Natural killer cell (primary cell): Measurements from ENCODE around the gene GATA6. TPM values are rescaled to one million over a fixed set of nuclear protein-coding genes. Genes with fewer than 3 reads are reported as not detected.

Experiments
- ATAC-seq, 3 donors: fragments of 150-1000 bp in 2 of 3; fragments of 200-7000 bp in 1 of 3; cut with Tn5 transposase; 1 replicate in 1 of 3; 2 replicates in 2 of 3; pipeline ENCODE4 v1.10.0; 2021; ENCODE audit warnings: mild to moderate bottlenecking in 2 of 3, moderate library complexity in 2 of 3
- DNase-seq, 2 donors: peaks; one replicate each; pipeline versions ENCODE4 v3.0.0 to v3.0.0-alpha.2; 2013 to 2021; ENCODE audit warnings: mixed read lengths in 1 of 2
- H3K27ac ChIP-seq: one replicate; pipeline ENCODE4 v1.5.1; 2013; ENCODE audit warnings: mild to moderate bottlenecking, low read length
- H3K27me3 ChIP-seq: one replicate; pipeline ENCODE4 v1.6.1; 2013; ENCODE audit warnings: low read length; ENCODE audit not compliant: control insufficient read depth, insufficient read depth
- H3K36me3 ChIP-seq: one replicate; pipeline ENCODE4 v1.6.1; 2013; ENCODE audit warnings: low read length; ENCODE audit not compliant: control insufficient read depth, insufficient read depth
- H3K4me1 ChIP-seq: one replicate; pipeline ENCODE4 v1.6.1; 2013; ENCODE audit warnings: low read length; ENCODE audit not compliant: control insufficient read depth, insufficient read depth
- H3K4me3 ChIP-seq: one replicate; pipeline ENCODE4 v1.5.1; 2013; ENCODE audit warnings: low read length
- H3K9me3 ChIP-seq: one replicate; pipeline ENCODE4 v1.6.1; 2013; ENCODE audit warnings: low read length; ENCODE audit not compliant: control insufficient read depth, insufficient read depth
- H3K27ac Mint-ChIP-seq, 2 donors: one replicate each; pipeline ENCODE4 v1.8.0; 2022; ENCODE audit warnings: mild to moderate bottlenecking in 2 of 2, mixed read lengths in 2 of 2, moderate library complexity in 1 of 2
- H3K27me3 Mint-ChIP-seq, 2 donors: one replicate each; pipeline ENCODE4 v1.8.0; 2022; ENCODE audit warnings: low read depth in 2 of 2, mixed read lengths in 2 of 2
- H3K36me3 Mint-ChIP-seq: one replicate; pipeline ENCODE4 v1.8.0; 2022; ENCODE audit warnings: mixed read lengths
- H3K4me1 Mint-ChIP-seq, 2 donors: one replicate each; pipeline ENCODE4 v1.8.0; 2022; ENCODE audit warnings: mixed read lengths in 2 of 2
- H3K4me3 Mint-ChIP-seq: one replicate; pipeline ENCODE4 v1.8.0; 2022; ENCODE audit warnings: mild to moderate bottlenecking, moderate library complexity, mixed read lengths
- H3K9me3 Mint-ChIP-seq, 2 donors: one replicate each; pipeline ENCODE4 v1.8.0; 2022; ENCODE audit warnings: mixed read lengths in 2 of 2
- WGBS: methylation state at CpG from one replicate; pipeline ENCODE4 v1.1.7; 2013; ENCODE audit warnings: missing lambda C conversion rate; ENCODE audit not compliant: insufficient coverage; 5-methylcytosine and 5-hydroxymethylcytosine counted together
- intact Hi-C: fragments of 100-400 bp; cut with micrococcal nuclease; formaldehyde crosslinking; loops from one replicate; pipeline ENCODE4 v1.14.2; 2022
- total RNA-seq, 4 donors: library from RNA; stranded (reverse); fragments of 120-200 nt in 1 of 4; gene quantifications; one replicate each; pipeline versions ENCODE4 v1.2.3 to v1.2.4, GENCODE V29; 2013 to 2022
- TF ChIP-seq, protein P1 (sequence below): fragments of 200-600 bp; IDR thresholded peaks from one replicate; pipeline ENCODE4 v1.8.0; 2022; ENCODE audit warnings: antibody characterized with exemption

Gene GATA6
- total RNA-seq, 3 donors from 2014 or later (not counting 1 experiment from before 2014, with no cell fraction given): 0.54 to 1.1 (median 1.0) TPM

DNA sequence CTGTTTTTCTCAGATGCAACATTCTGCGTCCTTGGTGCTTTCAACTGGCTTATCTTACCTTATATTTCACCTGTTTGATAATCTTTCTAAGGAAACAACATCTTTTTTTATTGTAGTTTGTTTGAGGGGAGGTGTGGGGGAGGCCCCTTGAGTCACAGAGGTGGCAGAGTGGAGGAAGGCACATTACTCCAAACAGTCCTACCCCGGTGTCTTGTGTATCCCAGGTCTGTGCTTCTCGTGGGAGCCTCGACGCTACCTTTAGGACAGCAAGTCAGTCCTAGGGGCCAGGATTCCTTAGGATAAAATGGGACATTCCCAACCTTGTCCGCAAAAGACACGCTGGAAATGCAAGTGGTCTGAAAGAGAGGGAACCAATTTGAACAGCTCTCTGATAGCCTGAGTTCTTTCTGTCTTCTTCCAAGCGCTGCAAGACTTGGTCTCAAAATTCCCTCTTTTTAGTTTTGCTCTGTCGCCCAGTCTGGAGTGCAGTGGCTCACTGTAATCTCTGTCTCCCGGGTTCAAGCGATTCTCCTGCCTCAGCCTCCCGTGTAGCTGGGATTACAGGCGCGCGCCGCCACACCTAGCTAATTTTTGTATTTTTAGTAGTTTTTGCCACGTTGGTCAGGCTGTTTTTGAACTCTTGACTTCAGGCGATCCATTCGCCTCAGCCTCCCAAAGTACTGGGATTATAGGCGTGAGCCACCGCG is 4.0 kb downstream of the GATA6 start:
- H3K27me3 Mint-ChIP-seq: peaks cover 61 to 66% of the 10 kb centered on the region in 2 donors
- no peaks in the 10 kb centered on the region for H3K36me3 Mint-ChIP-seq
- no peaks in the 10 kb centered on the region for H3K9me3 Mint-ChIP-seq
- no peak overlapping the region for H3K27ac Mint-ChIP-seq
- peaks cover 18 to 25% of the 10 kb centered on the region in 2 donors for H3K4me1 Mint-ChIP-seq
- Histone ChIP-seq H3K4me3 (no peak overlapping the region), H3K9me3 (no peaks in the 10 kb centered on the region), H3K4me1 (peaks cover 35% of the 10 kb centered on the region), H3K27me3 (peaks cover 47% of the 10 kb centered on the region), H3K36me3 (no peaks in the 10 kb centered on the region), H3K27ac (no peak overlapping the region)
- WGBS: 77% methylated on average over 22 of the region's 22 CpGs
- DNase-seq (no peak), ATAC-seq (no peak)
- intact Hi-C loops: loop anchor here (10.0 kb wide), 1 partner anchor 211 kb away; no protein-coding TSS in a partner anchor
- TF ChIP-seq, protein P1, sequence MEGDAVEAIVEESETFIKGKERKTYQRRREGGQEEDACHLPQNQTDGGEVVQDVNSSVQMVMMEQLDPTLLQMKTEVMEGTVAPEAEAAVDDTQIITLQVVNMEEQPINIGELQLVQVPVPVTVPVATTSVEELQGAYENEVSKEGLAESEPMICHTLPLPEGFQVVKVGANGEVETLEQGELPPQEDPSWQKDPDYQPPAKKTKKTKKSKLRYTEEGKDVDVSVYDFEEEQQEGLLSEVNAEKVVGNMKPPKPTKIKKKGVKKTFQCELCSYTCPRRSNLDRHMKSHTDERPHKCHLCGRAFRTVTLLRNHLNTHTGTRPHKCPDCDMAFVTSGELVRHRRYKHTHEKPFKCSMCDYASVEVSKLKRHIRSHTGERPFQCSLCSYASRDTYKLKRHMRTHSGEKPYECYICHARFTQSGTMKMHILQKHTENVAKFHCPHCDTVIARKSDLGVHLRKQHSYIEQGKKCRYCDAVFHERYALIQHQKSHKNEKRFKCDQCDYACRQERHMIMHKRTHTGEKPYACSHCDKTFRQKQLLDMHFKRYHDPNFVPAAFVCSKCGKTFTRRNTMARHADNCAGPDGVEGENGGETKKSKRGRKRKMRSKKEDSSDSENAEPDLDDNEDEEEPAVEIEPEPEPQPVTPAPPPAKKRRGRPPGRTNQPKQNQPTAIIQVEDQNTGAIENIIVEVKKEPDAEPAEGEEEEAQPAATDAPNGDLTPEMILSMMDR: no peak
- H3K4me3 Mint-ChIP-seq: no peak overlapping the region

DNA sequence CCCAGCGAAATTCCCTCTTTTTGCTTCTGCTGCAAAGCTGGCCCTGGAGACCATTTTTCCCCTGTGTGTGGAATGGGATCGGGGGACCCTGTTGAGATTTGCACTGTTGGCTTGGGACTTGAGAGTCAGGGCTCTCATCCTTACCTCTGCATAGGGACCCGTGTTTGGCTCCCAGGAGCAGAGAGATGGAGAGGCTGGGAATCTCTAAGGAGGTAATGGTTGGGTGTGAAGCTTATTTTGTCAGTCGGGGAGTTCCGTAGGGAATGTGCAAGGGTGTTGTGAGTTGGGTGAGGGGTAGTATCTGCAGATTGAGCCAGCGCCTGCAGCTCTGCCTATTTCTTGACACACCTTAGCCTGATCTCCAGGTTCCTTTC is 4.5 kb downstream of the GATA6 start:
- no peaks in the 10 kb centered on the region for H3K9me3 ChIP-seq
- Mint-ChIP-seq H3K27me3 (peaks cover 63 to 65% of the 10 kb centered on the region in 2 donors), H3K4me3 (no peak overlapping the region), H3K27ac (no peak overlapping the region), H3K9me3 (no peaks in the 10 kb centered on the region), H3K36me3 (no peaks in the 10 kb centered on the region), H3K4me1 (peaks cover 18 to 22% of the 10 kb centered on the region in 2 donors)
- H3K4me1 ChIP-seq: peaks cover 30% of the 10 kb centered on the region
- TF ChIP-seq, protein P1: no peak
- no peak overlapping the region for H3K27ac ChIP-seq
- intact Hi-C loops: loop anchor here (10.0 kb wide), 1 partner anchor 211 kb away; no protein-coding TSS in a partner anchor
- H3K4me3 ChIP-seq: no peak overlapping the region
- peaks cover 46% of the 10 kb centered on the region for H3K27me3 ChIP-seq
- DNase-seq: no peak
- no peak for ATAC-seq
- WGBS: 64% methylated on average over 6 of the region's 6 CpGs
- no peaks in the 10 kb centered on the region for H3K36me3 ChIP-seq

DNA sequence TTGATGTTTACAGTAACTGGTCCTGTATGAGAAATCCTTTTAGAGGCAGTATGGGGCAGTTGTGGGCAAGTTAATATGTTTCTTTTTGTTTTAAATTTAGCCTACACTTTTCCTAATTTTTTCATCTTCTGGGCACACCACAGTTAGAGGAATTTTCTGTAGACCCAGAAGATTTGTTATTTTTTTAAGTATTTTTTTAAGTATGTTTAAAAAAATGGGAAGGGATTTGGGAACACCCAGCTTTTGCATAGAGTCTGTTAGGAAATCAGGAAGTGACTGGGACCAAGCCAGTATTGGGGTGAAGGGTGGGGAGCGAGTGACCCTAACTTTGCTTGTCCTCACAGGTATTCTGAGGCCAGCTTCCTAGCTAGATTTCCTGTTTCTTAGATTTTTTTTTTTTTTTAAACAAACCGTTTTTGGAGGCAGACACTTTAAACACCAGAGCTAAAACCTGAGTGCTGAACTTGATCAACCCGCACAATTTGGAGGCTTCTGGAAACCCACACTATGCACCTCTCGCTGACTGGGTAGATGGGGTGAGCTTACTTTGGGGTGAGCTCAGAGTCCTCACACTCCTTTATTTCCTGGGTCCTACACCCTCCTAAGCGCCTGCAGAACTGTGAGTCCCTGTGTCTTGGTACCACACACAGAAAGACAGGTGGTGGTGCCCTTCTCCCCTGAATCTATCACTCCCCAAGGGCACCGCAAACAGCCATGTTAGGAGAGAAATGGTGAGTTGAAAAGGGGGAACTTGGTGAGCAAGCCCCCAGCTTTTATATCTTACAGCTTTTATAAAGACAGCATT is 5.2 kb downstream of the GATA6 start:
- intact Hi-C loops: loop anchor here (10.0 kb wide), 1 partner anchor 210 kb away; no protein-coding TSS in a partner anchor
- Mint-ChIP-seq H3K27me3 (peaks cover 59 to 70% of the 10 kb centered on the region in 2 donors), H3K4me1 (peaks cover 16% of the 10 kb centered on the region in 2 donors), H3K36me3 (no peaks in the 10 kb centered on the region), H3K27ac (no peak overlapping the region), H3K9me3 (no peaks in the 10 kb centered on the region), H3K4me3 (no peak overlapping the region)
- Histone ChIP-seq H3K27ac (no peak overlapping the region), H3K4me1 (peaks cover 25% of the 10 kb centered on the region), H3K36me3 (no peaks in the 10 kb centered on the region), H3K27me3 (peaks cover 52% of the 10 kb centered on the region), H3K9me3 (no peaks in the 10 kb centered on the region), H3K4me3 (no peak overlapping the region)
- WGBS: 33% methylated on average over 3 of the region's 6 CpGs
- ATAC-seq: peak in 1 of 3 donors; percentile 32
- TF ChIP-seq, protein P1: no peak
- DNase-seq: peak in 1 of 2 donors; percentile 34
